ENCODE data around the gene SH3RF1. TPM values are rescaled to one million over a fixed set of nuclear protein-coding genes. Genes with fewer than 3 reads are reported as not detected.
"Not testable (repeated sequence)": the region's sequence is repeated elsewhere in the genome, so short reads cannot be mapped to it uniquely, and the experiment has no call there.

The SH3RF1 gene
- total RNA-seq, 2 experiments from 2014 or later, result 0.54 to 0.87 TPM

- H3K27ac Mint-ChIP-seq, result no peak overlapping the region
- DNase-seq, result no peak
- H3K4me1 Mint-ChIP-seq, result no peaks in the 10 kb centered on the region
- no peak overlapping the region for H3K4me3 Mint-ChIP-seq
- no peaks in the 10 kb centered on the region for H3K9me3 Mint-ChIP-seq
- H3K27me3 Mint-ChIP-seq, result no peaks in the 10 kb centered on the region
- no peaks in the 10 kb centered on the region for H3K36me3 Mint-ChIP-seq
These were observed 63.2 kb downstream of the SH3RF1 start for GRCh38 chr4:169207436-169208089.

GRCh38 chr4:169205744-169206080, 65.0 kb downstream of the SH3RF1 start:
- no peaks in the 10 kb centered on the region for H3K4me1 Mint-ChIP-seq
- DNase-seq, result no peak
- H3K27ac Mint-ChIP-seq, result no peak overlapping the region
- no peak overlapping the region for H3K4me3 Mint-ChIP-seq
- no peaks in the 10 kb centered on the region for H3K9me3 Mint-ChIP-seq
- no peaks in the 10 kb centered on the region for H3K27me3 Mint-ChIP-seq
- H3K36me3 Mint-ChIP-seq, result no peaks in the 10 kb centered on the region

- no peaks in the 10 kb centered on the region for H3K9me3 Mint-ChIP-seq
These were observed 65.5 kb downstream of the SH3RF1 start for GRCh38 chr4:169205075-169205743.

DNA sequence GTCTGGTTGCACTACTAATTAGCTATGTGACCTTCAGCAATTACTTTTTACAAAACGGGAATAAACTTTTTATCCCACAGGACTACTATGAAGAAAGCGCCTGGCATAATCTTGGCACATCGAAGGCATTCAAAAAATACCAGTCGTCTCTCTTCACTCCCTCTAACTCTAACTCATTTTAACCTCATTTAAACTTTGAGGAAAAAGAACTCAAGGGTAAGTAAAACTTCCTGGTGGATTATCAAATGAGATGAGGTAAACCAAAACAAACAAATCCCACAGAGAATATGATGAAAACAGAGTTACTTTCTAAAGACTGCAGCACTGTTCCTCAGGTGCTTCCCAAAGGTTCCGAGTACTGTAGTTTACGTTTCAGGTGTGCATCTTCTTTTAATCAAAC, 66.9 kb downstream of the SH3RF1 start:
- DNase-seq, result no peak
- H3K36me3 Mint-ChIP-seq, result no peaks in the 10 kb centered on the region
- H3K4me1 Mint-ChIP-seq, result no peaks in the 10 kb centered on the region
- H3K9me3 Mint-ChIP-seq, result no peaks in the 10 kb centered on the region
- H3K27me3 Mint-ChIP-seq, result peaks cover 6% of the 10 kb centered on the region
- H3K4me3 Mint-ChIP-seq, result no peak overlapping the region
- no peak overlapping the region for H3K27ac Mint-ChIP-seq

More at GRCh38 chr4:169205075-169205743, 65.5 kb downstream of the SH3RF1 start:
- no peak for DNase-seq
- no peaks in the 10 kb centered on the region for H3K4me1 Mint-ChIP-seq
- H3K36me3 Mint-ChIP-seq, result no peaks in the 10 kb centered on the region
- no peaks in the 10 kb centered on the region for H3K27me3 Mint-ChIP-seq
- H3K27ac Mint-ChIP-seq, result no peak overlapping the region
- H3K4me3 Mint-ChIP-seq, result no peak overlapping the region

- H3K27me3 Mint-ChIP-seq, result peaks cover 10% of the 10 kb centered on the region
- not testable (repeated sequence) for DNase-seq, H3K4me1 Mint-ChIP-seq, H3K4me3 Mint-ChIP-seq, H3K27ac Mint-ChIP-seq, H3K36me3 Mint-ChIP-seq, H3K9me3 Mint-ChIP-seq
These were observed 67.5 kb downstream of the SH3RF1 start for GRCh38 chr4:169203278-169203677.

- no peak overlapping the region for H3K4me3 Mint-ChIP-seq
- no peaks in the 10 kb centered on the region for H3K4me1 Mint-ChIP-seq
- H3K27ac Mint-ChIP-seq, result no peak overlapping the region
- no peaks in the 10 kb centered on the region for H3K36me3 Mint-ChIP-seq
- DNase-seq, result no peak
- no peaks in the 10 kb centered on the region for H3K9me3 Mint-ChIP-seq
- H3K27me3 Mint-ChIP-seq, result peaks cover 10% of the 10 kb centered on the region
These were observed 67.9 kb downstream of the SH3RF1 start for GRCh38 chr4:169202878-169203277.

DNA sequence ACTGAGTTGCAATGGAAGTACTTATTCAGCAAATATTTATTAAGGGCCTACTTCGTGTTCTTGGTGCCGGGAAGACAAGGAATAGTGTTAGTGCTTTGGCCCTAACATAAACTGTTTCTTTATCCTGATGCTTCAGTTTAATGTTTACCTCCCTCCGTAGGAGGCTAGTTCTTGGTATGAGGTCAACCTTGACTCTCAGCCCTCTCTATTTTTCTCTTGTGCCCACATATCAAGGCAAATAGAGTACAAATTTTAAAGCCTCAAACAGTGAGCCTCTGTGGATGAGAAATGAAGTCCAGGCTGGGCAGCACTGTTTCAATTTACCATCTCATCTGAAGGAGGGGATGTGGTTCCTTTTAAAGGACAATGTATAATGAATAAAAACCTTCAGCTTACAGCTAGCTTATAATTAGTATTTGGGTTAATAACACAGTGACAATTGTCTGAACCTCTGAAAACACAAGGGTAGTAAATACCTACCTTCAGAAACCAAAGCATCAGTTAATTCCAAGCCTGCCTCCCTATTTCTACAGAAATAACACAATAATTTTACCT, 68.5 kb downstream of the SH3RF1 start:
- Mint-ChIP-seq H3K36me3 (no peaks in the 10 kb centered on the region), H3K4me1 (no peaks in the 10 kb centered on the region), H3K9me3 (no peaks in the 10 kb centered on the region), H3K27me3 (peaks cover 10% of the 10 kb centered on the region), H3K27ac (no peak overlapping the region), H3K4me3 (no peak overlapping the region)
- DNase-seq, result no peak

DNA sequence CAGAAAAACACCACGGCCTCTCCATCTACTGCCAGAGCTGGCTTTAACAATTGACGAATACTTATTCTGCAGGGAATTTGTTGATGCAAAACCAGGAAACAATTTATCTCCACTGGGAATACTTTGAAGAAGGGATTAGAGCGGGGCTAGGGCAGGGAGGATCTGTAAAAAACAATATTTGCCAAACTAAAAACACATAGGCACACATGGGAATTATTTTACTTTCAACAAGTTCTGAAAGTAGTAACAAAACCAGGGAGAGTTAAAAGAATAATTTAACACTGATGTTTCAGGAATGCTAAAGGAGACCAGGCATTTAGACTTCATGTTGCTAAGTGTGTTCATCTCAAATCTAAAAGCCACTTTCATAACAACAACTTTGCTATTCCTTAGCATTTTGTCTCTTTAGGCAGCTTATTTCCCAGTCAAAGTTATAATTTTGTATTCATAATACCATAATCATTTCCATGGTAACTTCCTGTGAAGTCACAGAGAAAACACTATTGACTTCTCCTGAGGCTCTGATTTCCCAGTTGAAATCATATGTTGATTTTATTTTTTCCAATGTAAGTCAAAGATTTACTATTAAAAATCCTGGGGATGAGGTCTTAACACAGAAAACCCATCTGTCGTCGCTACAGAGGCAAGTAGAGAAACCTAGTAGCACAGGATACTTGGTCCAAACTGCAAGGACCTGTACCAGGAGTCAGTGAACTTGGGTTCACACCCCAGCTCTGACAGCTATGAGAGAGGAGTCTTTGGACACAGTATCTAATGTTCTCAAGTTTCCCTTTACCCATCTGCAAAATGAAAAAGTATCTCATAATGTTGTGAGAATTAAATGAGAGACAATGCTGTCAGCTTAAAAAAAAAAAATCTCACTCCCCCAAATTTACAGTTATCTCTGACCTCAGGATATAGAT, 69.3 kb downstream of the SH3RF1 start:
- Mint-ChIP-seq H3K36me3 (no peaks in the 10 kb centered on the region), H3K27ac (no peak overlapping the region), H3K27me3 (peaks cover 10% of the 10 kb centered on the region), H3K4me3 (no peak overlapping the region), H3K9me3 (no peaks in the 10 kb centered on the region), H3K4me1 (no peaks in the 10 kb centered on the region)
- DNase-seq, result no peak

DNA sequence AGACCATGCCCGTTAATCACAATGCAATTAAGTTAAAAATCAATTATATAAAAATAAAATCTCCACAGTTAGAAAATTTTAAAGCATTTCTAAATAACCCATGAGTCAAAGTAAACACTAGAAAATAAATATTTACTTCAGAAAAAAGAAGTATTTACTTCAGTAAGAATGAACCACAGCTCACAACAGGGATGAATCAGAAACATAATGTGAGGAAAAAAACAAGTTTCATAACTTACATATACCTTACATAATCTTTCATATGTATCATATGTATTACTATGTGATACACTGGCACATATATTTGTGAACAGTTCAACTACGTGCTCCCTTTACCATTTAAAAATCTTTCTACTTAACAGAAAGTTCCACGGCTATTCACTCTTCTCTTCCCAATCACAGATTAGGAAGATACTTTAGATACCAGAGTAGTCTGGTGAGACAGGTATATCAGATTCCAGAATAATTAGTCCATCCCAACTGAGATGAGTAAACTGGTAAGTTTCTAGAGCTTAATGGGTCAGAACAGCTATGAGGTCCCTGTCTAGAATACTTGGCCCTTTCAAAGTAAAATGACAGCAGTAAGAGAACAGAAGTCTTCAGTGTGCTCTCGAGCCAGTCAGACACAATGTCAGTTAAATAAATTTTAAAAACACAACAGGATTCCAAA, 70.3 kb downstream of the SH3RF1 start:
- no peak overlapping the region for H3K4me3 Mint-ChIP-seq

GRCh38 chr4:169199184-169199583, 71.6 kb downstream of the SH3RF1 start:
- H3K27ac Mint-ChIP-seq, result no peak overlapping the region

More for the DNA sequence above, 70.3 kb downstream of the SH3RF1 start:
- DNase-seq, result no peak
- peaks cover 10% of the 10 kb centered on the region for H3K27me3 Mint-ChIP-seq
- H3K4me1 Mint-ChIP-seq, result no peaks in the 10 kb centered on the region
- no peak overlapping the region for H3K27ac Mint-ChIP-seq
- H3K9me3 Mint-ChIP-seq, result peaks cover under 1% of the 10 kb centered on the region
- H3K36me3 Mint-ChIP-seq, result peaks cover under 1% of the 10 kb centered on the region

DNA sequence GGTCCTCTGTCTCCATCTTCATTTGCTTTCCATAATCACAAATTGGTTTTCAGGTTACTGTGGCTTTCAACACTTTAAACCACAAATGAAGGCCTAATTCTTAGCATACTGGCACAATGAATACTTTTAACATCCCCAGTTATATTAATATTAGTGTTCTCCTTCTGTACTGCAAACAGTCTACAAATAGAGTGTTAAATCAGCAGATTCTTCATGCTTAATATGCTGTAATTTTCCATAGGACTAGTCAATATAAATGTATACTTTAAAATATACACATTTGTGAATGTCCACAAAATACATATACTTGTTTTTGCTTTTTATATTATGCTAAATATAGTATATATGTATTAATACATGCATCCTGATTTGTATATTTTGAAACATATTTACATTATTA, 72.6 kb downstream of the SH3RF1 start:
- no peak overlapping the region for H3K4me3 Mint-ChIP-seq
- peaks cover 5% of the 10 kb centered on the region for H3K9me3 Mint-ChIP-seq
- no peak for DNase-seq
- H3K4me1 Mint-ChIP-seq, result no peaks in the 10 kb centered on the region
- H3K27me3 Mint-ChIP-seq, result peaks cover 10% of the 10 kb centered on the region
- peaks cover 3% of the 10 kb centered on the region for H3K36me3 Mint-ChIP-seq
- H3K27ac Mint-ChIP-seq, result no peak overlapping the region

More at GRCh38 chr4:169199184-169199583, 71.6 kb downstream of the SH3RF1 start:
- no peak for DNase-seq
- peaks cover 3% of the 10 kb centered on the region for H3K36me3 Mint-ChIP-seq
- H3K27me3 Mint-ChIP-seq, result peaks cover 10% of the 10 kb centered on the region
- no peak overlapping the region for H3K4me3 Mint-ChIP-seq
- H3K9me3 Mint-ChIP-seq, result peaks cover 5% of the 10 kb centered on the region
- no peaks in the 10 kb centered on the region for H3K4me1 Mint-ChIP-seq

DNA sequence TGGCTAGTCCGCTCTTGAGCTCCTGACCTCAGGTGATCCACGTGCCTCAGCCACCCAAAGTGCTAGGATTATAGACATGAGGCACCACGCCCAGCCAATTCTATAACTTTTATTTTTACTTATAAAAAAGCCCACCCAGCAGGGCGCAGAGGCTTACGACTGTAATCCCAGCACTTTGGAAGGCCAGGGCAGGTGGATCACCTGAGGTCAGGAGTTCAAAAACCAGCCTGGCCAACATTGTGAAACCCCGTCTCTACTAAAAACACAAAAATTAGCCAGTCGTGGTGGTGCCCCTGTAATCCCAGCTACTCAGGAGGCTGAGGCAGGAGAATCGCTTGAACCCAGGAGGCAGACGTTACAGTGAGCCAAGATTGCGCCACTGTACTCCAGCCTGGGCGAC, 73.5 kb downstream of the SH3RF1 start:
- not testable (repeated sequence) for H3K9me3 Mint-ChIP-seq, H3K36me3 Mint-ChIP-seq, H3K4me1 Mint-ChIP-seq, H3K27ac Mint-ChIP-seq, H3K4me3 Mint-ChIP-seq, DNase-seq
- H3K27me3 Mint-ChIP-seq, result peaks cover 10% of the 10 kb centered on the region

DNA sequence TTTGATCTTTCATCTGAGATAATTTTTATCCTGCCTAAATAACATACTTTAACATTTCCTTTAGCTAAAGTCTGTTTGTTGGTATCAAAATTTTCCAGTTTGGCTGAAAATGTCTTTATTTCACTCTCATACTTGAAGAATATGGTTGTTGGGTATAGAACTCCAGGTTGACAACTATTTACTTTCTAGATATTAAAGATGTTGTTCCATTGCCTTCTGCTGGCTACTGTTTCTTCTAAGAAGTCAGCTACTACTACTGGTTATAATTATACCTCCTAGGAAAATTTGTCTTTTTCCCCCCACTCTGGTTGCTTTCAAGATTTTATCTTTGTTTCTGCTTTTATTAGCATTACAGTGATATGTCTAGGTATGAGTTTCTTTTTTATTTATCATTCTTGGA, 75.7 kb downstream of the SH3RF1 start:
- peaks cover 15% of the 10 kb centered on the region for H3K27me3 Mint-ChIP-seq
- H3K4me1 Mint-ChIP-seq, result peaks cover under 1% of the 10 kb centered on the region
- no peak overlapping the region for H3K27ac Mint-ChIP-seq
- no peak for DNase-seq
- peaks cover 3% of the 10 kb centered on the region for H3K36me3 Mint-ChIP-seq
- peaks cover 5% of the 10 kb centered on the region for H3K9me3 Mint-ChIP-seq
- no peak overlapping the region for H3K4me3 Mint-ChIP-seq

- H3K4me1 Mint-ChIP-seq, result not testable (repeated sequence)
These were observed 80.8 kb downstream of the SH3RF1 start for GRCh38 chr4:169189968-169190367.

More at GRCh38 chr4:169189968-169190367, 80.8 kb downstream of the SH3RF1 start:
- H3K9me3 Mint-ChIP-seq, H3K4me3 Mint-ChIP-seq, H3K27ac Mint-ChIP-seq, H3K36me3 Mint-ChIP-seq, DNase-seq: not testable (repeated sequence)
- peaks cover 18% of the 10 kb centered on the region for H3K27me3 Mint-ChIP-seq
